Liver (tissue), 9 donors: ENCODE measurements around the gene GALNTL6. TPM values are rescaled to one million over a fixed set of nuclear protein-coding genes. Genes with fewer than 3 reads are reported as not detected.

Experiments
- DNase-seq: peaks from one replicate; pipeline ENCODE4 v3.0.0-alpha.2; 2017; ENCODE audit warnings: low spot score
- H3K27ac ChIP-seq, 2 donors: one replicate each; pipeline ENCODE4 v1.7.0; 2013; ENCODE audit warnings: inconsistent platforms in 2 of 2, low read length in 2 of 2, control low read depth in 1 of 2, low read depth in 1 of 2, mild to moderate bottlenecking in 1 of 2
- H3K27me3 ChIP-seq, 4 donors: one replicate each; pipeline versions ENCODE4 v1.6.1 to v1.7.0; 2013; ENCODE audit warnings: low read length in 3 of 4, inconsistent platforms in 1 of 4, mild to moderate bottlenecking in 1 of 4, moderate library complexity in 1 of 4; ENCODE audit not compliant: control insufficient read depth in 4 of 4, insufficient read depth in 4 of 4
- H3K36me3 ChIP-seq, 4 donors: one replicate each; pipeline versions ENCODE4 v1.6.1 to v1.7.0; 2013; ENCODE audit warnings: low read length in 3 of 4, mild to moderate bottlenecking in 3 of 4, low read depth in 1 of 4, moderate library complexity in 1 of 4; ENCODE audit not compliant: control insufficient read depth in 4 of 4, insufficient read depth in 3 of 4
- H3K4me1 ChIP-seq, 4 donors: one replicate each; pipeline versions ENCODE4 v1.6.1 to v1.7.0; 2013; ENCODE audit warnings: low read length in 3 of 4, mild to moderate bottlenecking in 3 of 4, moderate library complexity in 1 of 4; ENCODE audit not compliant: control insufficient read depth in 4 of 4, insufficient read depth in 4 of 4
- H3K4me3 ChIP-seq, 3 donors: one replicate each; pipeline versions ENCODE4 v1.6.1 to v1.7.0; 2013; ENCODE audit warnings: low read length in 3 of 3, control low read depth in 1 of 3, low read depth in 1 of 3, mild to moderate bottlenecking in 1 of 3
- H3K9ac ChIP-seq, 2 donors: one replicate each; pipeline ENCODE4 v1.7.0; 2013; ENCODE audit warnings: low read length in 2 of 2, mild to moderate bottlenecking in 2 of 2, moderate library complexity in 2 of 2, control low read depth in 1 of 2, low read depth in 1 of 2
- H3K9me3 ChIP-seq, 4 donors: one replicate each; pipeline versions ENCODE4 v1.6.1 to v1.7.0; 2013; ENCODE audit warnings: low read length in 3 of 4; ENCODE audit not compliant: control insufficient read depth in 4 of 4
- ATF3 ChIP-seq: IDR thresholded peaks from 2 replicates; pipeline ENCODE4 v1.6.1; 2016; ENCODE audit warnings: antibody characterized with exemption
- CTCF ChIP-seq: fragments of 150-350 bp; IDR thresholded peaks from 2 replicates; pipeline ENCODE4 v1.5.1; 2017; ENCODE audit warnings: improper control_type of control experiment, low read depth, low read length; ENCODE audit not compliant: missing input control
- FOXA1 ChIP-seq: IDR thresholded peaks from 2 replicates; pipeline ENCODE4 v1.6.1; 2016; ENCODE audit warnings: antibody characterized with exemption
- FOXA2 ChIP-seq: IDR thresholded peaks from 2 replicates; pipeline ENCODE4 v1.6.1; 2016; ENCODE audit warnings: antibody characterized with exemption
- GABPA ChIP-seq, 2 donors: IDR thresholded peaks in 1 of 2; conservative IDR thresholded peaks in 1 of 2; 2 replicates each; pipeline ENCODE4 v1.6.1; 2016; ENCODE audit warnings: antibody characterized with exemption in 2 of 2, mild to moderate bottlenecking in 1 of 2, moderate library complexity in 1 of 2
- HNF4A ChIP-seq, 2 donors: conservative IDR thresholded peaks; 2 replicates each; pipeline ENCODE4 v1.6.1; 2016; ENCODE audit warnings: antibody characterized with exemption in 2 of 2, mild to moderate bottlenecking in 2 of 2
- HNF4G ChIP-seq: IDR thresholded peaks from 2 replicates; pipeline ENCODE4 v1.6.1; 2016; ENCODE audit warnings: antibody characterized with exemption
- JUND ChIP-seq, 2 donors: IDR thresholded peaks; 2 replicates each; pipeline ENCODE4 v1.6.1; 2016; ENCODE audit warnings: antibody characterized with exemption in 2 of 2
- MAX ChIP-seq: IDR thresholded peaks from 2 replicates; pipeline ENCODE4 v1.6.1; 2016; ENCODE audit warnings: antibody characterized with exemption
- RAD21 ChIP-seq, 2 donors: IDR thresholded peaks; 2 replicates each; pipeline ENCODE4 v1.6.1; 2016; ENCODE audit warnings: antibody characterized with exemption in 2 of 2, mild to moderate bottlenecking in 2 of 2
- REST ChIP-seq: IDR thresholded peaks from 2 replicates; pipeline ENCODE4 v1.6.1; 2016; ENCODE audit warnings: antibody characterized with exemption, mild to moderate bottlenecking
- RXRA ChIP-seq, 2 donors: IDR thresholded peaks; 2 replicates each; pipeline ENCODE4 v1.6.1; 2017 to 2018; ENCODE audit warnings: antibody characterized with exemption in 2 of 2, mild to moderate bottlenecking in 1 of 2
- SP1 ChIP-seq: IDR thresholded peaks from 2 replicates; pipeline ENCODE4 v1.6.1; 2018; ENCODE audit warnings: antibody characterized with exemption, mild to moderate bottlenecking
- TAF1 ChIP-seq: conservative IDR thresholded peaks from 2 replicates; pipeline ENCODE4 v1.6.1; 2016; ENCODE audit warnings: antibody characterized with exemption, mild to moderate bottlenecking
- ZBTB33 ChIP-seq: IDR thresholded peaks from 2 replicates; pipeline ENCODE4 v1.6.1; 2016; ENCODE audit warnings: antibody characterized with exemption
- WGBS: extraction: QIAGEN DNeasy Blood & Tissue Kit; methylation state at CpG from one replicate; pipeline ENCODE4 v1.1.7; 2013; 5-methylcytosine and 5-hydroxymethylcytosine counted together
- polyA plus RNA-seq, 2 donors: library from polyadenylated mRNA; stranded (reverse) in 1 of 2; unstranded in 1 of 2; fragments of 200-250 nt in 1 of 2; fragments of >200 nt in 1 of 2; fragmentation: Nextera tagmentation in 1 of 2; extraction: Ambion mirVana in 1 of 2; gene quantifications; one replicate each; pipeline versions ENCODE4 v1.2.1 to v1.2.3, GENCODE V29; 2013 to 2015
- total RNA-seq, 2 donors: library from RNA; depleted of rRNA; stranded (reverse); fragments of >200 nt; gene quantifications; one replicate each; pipeline ENCODE4 v1.2.3, GENCODE V29; 2014
- donor health status: healthy.
- donor health status: healthy.
- donor health status: healthy.
- donor health status: healthy.
- donor health status: healthy.

GALNTL6 gene
- total and polyA plus RNA-seq, 4 donors = 0.06 to 0.08 TPM; not detected in 2

GRCh38 chr4:172818901-172819300 is 1005.7 kb downstream of the GALNTL6 start:
- DNase-seq = no peak
- no peak for TF ChIP-seq FOXA1
- TF ChIP-seq JUND (IDR thresholded peaks at IDR 0.05) = no peak
- TF ChIP-seq RAD21 (IDR thresholded peaks at IDR 0.05) = no peak
- no peak for TF ChIP-seq CTCF
- no peak for TF ChIP-seq HNF4A (conservative IDR thresholded peaks at IDR 0.05)
- Histone ChIP-seq H3K36me3 (no peaks in the 10 kb centered on the region), H3K4me3 (no peak overlapping the region), H3K9ac (no peak overlapping the region), H3K27me3 (no peaks in the 10 kb centered on the region), H3K4me1 (no peaks in the 10 kb centered on the region), H3K9me3 (no peaks in the 10 kb centered on the region), H3K27ac (no peak overlapping the region)
- 86% methylated on average over 1 of the region's 1 CpG for WGBS

- Histone ChIP-seq H3K36me3 (no peaks in the 10 kb centered on the region), H3K9ac (no peak overlapping the region), H3K27me3 (no peaks in the 10 kb centered on the region), H3K4me3 (no peak overlapping the region), H3K9me3 (no peaks in the 10 kb centered on the region), H3K4me1 (no peaks in the 10 kb centered on the region), H3K27ac (no peak overlapping the region)
- 42% methylated on average over 1 of the region's 1 CpG for WGBS
- DNase-seq = no peak
- TF ChIP-seq SP1 (no peak), TAF1 (no peak), RXRA (IDR thresholded peaks at IDR 0.05) (no peak)
Measured at GRCh38 chr4:172819353-172819752, 1006.1 kb downstream of the GALNTL6 start.

GRCh38 chr4:172822331-172822730 is 1009.1 kb downstream of the GALNTL6 start:
- DNase-seq = no peak
- TF ChIP-seq RAD21 (IDR thresholded peaks at IDR 0.05) (no peak), RXRA (IDR thresholded peaks at IDR 0.05) (no peak), SP1 (no peak), REST (no peak), HNF4G (no peak), FOXA1 (no peak), ATF3 (no peak), TAF1 (no peak), JUND (IDR thresholded peaks at IDR 0.05) (no peak), CTCF (no peak), GABPA (IDR thresholded peaks at IDR 0.05 in 1 of 2, conservative IDR thresholded peaks at IDR 0.05 in 1 of 2) (no peak), MAX (no peak), FOXA2 (no peak), ZBTB33 (no peak)
- Histone ChIP-seq H3K9ac (no peak overlapping the region), H3K27ac (no peak overlapping the region), H3K4me1 (no peaks in the 10 kb centered on the region), H3K36me3 (no peaks in the 10 kb centered on the region), H3K9me3 (no peaks in the 10 kb centered on the region), H3K4me3 (no peak overlapping the region), H3K27me3 (no peaks in the 10 kb centered on the region)
- 63% methylated on average over 3 of the region's 3 CpGs for WGBS
